Measurements from ENCODE around the gene LY6G6C.
"Not testable (repeated sequence)": the region's sequence is repeated elsewhere in the genome, so short reads cannot be mapped to it uniquely, and the experiment has no call there.

LY6G6C gene

DNA sequence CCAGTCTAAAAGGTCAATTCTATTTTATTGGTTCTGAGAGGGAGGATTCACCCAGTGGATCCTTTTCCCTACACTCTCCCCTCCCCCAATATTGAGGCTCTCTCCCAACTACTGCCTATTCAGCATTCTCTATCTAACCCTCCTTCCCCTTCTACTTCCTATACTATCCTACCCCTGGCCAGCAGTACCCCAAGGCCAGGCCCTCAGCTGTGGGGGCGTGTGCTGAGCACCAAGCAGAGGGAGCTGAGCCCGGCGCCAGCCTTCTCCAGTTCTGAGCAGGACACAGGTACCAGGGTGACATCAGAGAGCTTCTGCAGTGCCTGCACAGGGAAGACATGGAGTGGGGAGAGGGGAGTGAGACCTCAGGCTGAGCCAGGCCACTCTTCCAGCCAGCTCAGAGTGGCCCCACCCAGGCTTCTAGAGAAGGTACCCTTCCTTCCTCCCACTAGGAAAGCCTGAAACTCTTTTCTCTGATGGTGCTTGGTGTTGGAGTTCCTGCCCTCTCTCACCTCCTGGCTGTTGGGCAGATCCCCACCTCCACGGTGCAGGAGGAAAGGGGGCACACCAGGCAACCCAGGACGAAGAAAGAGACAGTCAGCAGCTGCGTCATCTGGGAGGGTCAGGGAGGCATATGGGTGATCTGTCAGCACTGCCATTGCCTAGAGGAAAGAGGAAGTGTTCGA lies 5.6 kb upstream of the LY6G6C start:
- no peak for DNase-seq (ENCODE audit: low spot score)

DNA sequence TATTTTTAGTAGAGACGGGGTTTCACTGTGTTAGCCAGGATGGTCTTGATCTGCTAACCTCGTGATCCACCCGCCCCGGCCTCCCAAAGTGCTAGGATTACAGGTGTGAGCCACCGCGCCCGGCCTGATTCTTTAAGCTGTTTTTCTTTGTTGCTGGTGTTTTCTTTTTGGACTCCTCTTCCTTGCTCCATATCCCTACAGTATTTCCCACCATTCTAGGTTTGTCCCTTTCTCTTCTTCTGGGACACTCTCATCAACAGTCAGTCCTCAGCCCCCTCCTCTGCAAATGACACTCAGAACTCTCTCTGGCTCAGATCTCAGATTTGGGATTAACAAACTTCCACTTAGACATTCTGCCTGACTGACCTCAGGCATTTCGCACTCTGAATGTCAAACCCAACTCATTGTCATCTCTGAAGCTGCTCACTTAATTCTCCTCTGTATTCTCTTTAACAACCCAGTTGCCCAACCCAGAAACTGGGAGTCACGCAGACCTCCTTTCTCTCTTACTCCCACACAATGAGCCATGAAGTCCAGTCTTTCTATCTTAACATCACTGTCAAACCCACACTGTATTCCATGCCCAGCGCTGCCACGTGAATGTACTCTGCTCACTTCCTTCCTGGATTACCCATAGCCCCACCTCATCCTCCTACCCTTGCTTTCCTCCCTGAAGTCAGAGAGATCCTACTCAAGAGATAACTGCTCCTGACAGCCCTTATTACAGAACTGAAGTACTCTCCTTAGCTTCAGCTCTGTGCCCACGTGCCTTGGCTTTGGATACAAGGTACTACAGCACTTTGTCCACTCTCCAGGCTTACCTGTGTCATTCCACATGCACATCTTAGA lies 4.2 kb upstream of the LY6G6C start:
- no peak for DNase-seq (ENCODE audit: low spot score)

DNA sequence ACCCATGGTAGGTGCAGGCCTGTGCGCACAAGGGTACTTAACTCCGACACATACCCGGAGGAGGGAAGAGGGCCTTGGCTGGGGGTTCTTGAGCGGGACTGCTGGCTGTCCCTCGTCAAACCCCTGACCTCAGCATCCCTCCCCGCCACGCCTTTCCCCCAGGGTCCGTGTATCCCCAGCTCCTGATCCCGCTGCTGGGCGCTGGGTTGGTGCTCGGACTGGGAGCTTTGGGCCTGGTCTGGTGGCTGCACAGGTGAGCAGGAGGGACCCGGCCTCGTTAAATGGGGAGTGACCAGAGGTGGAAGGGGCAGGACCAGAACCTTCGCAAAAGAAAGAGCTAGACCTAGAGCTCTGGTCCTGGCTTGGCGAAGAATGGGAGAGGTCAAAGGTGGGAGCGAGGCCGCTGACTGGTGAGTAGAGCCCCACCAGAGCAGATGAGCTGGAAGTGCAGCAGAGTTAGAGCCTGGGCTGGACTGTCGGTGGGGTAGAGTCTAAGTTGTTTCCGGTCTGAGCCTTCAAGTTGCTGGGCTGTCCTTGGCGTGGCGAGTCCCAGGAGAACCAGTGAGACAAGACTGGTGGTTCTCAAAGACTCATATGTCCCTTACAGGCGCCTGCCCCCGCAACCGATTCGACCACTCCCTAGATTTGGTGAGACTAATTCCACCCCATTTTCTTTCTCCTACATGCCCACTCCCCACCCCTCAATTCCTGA lies 2.6 kb upstream of the LY6G6C start:
- no peak for DNase-seq (ENCODE audit: low spot score)

DNA sequence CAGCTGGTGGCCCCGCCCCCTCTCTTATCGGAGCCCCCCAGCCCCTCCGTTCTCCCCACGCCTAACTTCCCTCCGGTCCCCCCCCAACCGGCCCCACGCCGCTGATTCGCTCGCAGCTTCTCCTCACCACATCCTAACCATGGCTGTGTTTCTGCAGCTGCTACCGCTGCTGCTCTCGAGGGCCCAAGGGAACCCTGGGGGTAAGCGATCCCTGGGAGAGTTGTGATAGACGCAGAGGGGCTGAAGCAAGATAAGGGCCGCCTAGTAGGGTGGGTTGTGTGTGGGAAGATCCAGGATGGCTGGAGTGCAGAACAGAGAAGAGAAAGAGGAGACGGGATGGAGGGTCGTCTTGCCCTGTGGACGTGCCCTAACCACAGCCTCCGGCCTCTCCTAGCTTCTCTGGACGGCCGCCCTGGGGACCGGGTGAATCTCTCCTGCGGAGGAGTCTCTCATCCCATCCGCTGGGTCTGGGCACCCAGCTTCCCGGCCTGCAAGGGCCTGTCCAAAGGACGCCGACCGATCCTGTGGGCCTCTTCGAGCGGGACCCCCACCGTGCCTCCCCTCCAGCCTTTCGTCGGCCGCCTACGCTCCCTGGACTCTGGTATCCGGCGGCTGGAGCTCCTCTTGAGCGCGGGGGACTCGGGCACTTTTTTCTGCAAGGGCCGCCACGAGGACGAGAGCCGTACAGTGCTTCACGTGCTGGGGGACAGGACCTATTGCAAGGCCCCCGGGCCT lies 1.9 kb upstream of the LY6G6C start, which contains the start of gene MPIG6B:
TSS of gene MPIG6B (plus strand) at position 129 of the 735 bp plus-strand sequence. CDS start at position 140, 11 bp downstream.
- no peak for DNase-seq (ENCODE audit: low spot score)

GRCh38 chr6:31722173-31722572 lies 627 bp upstream of the LY6G6C start:
- DNase-seq (ENCODE audit: low spot score): no peak

GRCh38 chr6:31720196-31720770 lies 1.3 kb downstream of the LY6G6C start:
- no peak for DNase-seq (ENCODE audit: low spot score)

- no peak for DNase-seq (ENCODE audit: low spot score)
These were observed 2.5 kb downstream of the LY6G6C start for GRCh38 chr6:31719001-31719400.

- no peak for DNase-seq (ENCODE audit: low spot score)
These were observed 3.3 kb downstream of the LY6G6C start for GRCh38 chr6:31718265-31718664.

DNA sequence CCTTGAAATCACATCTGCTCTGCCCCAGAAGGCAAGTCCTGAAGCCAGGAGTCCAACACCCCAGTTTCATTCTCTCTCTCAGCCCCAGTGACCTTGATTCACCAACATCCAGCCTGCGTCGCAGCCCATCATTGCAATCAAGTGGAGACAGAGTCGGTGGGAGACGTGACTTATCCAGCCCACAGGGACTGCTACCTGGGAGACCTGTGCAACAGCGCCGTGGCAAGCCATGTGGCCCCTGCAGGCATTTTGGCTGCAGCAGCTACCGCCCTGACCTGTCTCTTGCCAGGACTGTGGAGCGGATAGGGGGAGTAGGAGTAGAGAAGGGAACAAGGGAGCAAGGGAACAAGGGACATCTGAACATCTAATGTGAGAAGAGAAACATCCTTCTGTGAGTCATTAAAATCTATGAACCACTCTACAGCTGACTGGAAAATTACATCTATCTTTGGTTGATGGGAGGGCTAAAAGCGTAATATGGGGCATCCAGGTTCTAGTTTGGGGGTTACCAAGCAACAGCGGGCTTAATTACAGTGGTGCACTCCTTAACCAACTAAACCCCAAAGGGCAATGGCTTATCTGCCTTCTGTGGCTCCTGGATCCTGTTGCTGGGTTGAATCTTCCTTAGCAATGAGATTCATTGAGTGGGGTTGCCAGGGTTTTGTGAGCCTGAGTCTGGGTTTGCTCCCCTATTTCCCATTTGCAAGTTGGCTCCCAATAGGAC lies 3.9 kb downstream of the LY6G6C start:
- no peak for DNase-seq (ENCODE audit: low spot score)

- no peak for DNase-seq (ENCODE audit: low spot score)
These were observed 6.3 kb downstream of the LY6G6C start, which contains the start of gene LY6G6D for GRCh38 chr6:31715022-31715958. TSS of gene LY6G6D (plus strand) at chr6:31715348. CDS start at chr6:31715356, 8 bp downstream.

DNA sequence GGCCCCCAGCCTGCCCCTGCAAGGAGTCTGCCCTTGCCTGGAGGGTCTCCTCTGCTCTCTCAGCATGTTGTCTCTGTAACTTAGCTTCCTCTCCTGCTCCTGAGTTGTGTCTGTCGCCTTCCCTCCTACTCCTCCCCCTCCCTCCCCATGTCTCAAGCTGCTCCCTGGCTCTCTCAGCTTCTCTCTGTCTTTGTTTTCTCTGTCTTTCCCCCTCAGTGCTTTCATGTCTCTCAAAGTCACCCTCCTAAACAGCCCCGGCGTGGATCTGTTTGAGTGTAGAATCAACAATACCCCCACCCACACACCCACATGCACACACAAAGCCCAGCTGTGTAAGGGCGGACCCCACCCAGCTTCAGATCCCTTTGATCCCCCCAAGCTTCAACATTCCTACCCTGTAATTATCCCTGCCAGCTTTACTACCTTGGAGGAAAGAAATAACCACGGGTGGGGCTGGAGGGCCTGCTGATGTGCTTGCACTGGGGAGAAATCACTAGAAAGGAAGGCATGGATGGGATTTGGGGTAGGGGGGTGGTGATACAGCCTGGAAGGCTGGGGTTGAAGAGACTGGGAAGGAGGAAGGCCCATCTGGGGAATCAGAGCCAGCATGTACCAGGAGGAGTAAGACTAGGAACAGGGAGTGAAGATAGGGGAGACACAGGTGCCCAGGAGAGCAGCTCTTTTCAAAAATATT lies 7.4 kb downstream of the LY6G6C start:
- DNase-seq (ENCODE audit: low spot score): no peak

DNA sequence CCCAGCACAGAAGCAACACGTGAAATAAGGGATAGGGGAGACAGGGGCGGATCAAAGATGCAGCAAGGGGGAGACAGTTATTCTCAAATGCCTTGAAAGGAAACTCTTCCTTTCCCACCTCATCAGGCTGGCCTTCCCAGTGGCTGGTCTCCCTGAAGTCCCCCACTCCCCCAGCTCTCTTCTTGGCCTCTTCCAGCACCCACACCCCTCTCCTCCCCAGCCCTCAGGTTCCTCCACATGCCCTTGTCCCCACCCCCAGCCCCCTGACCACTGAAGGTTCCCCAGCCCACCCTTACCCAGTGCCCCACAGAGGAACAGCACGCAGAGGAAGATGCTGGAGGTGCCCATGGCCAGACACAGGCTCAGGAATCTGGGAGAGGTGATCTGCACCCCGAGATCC lies 8.1 kb downstream of the LY6G6C start:
- DNase-seq (ENCODE audit: low spot score): no peak

DNA sequence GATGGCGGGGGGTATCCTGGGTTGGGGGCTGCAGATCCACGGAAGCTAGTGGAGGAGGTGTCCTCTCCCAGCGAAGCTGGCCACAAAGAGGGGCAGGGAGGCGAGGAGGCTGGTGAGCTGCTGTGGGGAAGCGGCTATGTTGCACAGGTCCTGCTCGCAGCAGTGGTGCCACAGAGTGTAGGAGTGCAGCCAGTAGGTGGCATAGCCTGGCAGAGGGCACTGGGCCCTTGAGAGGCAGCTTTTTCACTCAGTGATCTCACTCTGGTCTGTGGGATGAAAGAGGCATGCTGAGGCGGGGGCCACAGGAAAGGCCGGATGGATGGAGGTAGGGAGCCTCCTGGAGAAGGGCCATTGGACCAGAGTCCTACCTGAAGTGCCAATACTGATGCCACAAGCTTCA lies 9.2 kb downstream of the LY6G6C start:
- DNase-seq (ENCODE audit: low spot score): no peak

GRCh38 chr6:31711233-31711632 lies 10.3 kb downstream of the LY6G6C start:
- DNase-seq (ENCODE audit: low spot score): no peak

DNA sequence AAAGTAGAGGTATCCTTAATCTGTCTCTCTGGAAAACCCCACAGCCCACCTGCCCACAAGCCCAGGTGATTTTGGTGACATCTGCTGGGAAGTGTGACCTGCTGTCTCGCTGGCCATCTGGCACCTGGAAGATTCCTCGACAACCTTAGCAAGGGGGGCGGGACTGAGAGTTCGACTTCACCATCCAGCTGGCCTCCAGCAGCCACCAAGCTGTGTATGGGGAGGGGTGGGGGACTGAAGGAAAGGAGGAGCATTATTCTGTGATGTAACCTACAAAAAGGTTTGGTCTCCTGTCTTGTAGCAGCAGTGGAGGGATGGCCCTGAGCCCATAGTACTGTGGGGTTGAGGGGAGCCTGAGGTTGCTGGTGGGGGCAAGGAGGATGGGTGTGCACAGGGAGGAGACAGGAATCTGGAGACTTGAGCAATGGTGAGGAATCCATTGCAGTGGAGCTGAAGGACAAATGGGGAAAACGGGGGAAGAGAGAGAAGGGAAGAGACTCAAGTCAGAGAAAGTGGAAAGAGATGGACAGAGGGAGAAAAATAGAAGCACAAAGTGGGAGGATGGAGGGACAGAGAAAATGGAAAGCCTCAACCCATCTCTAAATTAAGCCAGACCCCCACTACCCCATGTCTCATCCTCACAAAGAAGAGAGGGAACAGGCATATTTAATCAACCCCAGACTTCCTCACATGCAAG lies 10.9 kb downstream of the LY6G6C start:
- DNase-seq (ENCODE audit: low spot score): no peak

DNA sequence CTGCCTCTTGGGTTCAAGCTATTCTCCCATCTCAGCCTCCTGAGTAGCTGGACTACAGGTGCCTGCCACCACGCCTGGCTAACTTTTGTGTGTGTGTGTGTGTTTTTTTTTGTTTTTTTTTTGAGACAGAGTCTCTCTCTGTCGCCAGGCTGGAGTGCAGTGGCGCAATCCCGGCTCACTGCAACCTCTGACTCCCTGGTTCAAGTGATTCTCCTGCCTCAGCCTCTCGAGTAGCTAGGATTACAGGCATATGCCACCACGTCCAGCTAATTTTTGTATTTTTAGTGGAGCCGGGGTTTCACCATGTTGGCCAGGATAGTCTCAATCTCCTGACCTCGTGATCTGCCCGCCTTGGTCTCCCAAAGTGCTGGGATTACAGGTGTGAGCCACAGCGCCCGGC lies 12.4 kb downstream of the LY6G6C start:
- DNase-seq (ENCODE audit: low spot score): not testable (repeated sequence)

- DNase-seq (ENCODE audit: low spot score): no peak
These were observed 13.3 kb downstream of the LY6G6C start for GRCh38 chr6:31708224-31708623.

DNA sequence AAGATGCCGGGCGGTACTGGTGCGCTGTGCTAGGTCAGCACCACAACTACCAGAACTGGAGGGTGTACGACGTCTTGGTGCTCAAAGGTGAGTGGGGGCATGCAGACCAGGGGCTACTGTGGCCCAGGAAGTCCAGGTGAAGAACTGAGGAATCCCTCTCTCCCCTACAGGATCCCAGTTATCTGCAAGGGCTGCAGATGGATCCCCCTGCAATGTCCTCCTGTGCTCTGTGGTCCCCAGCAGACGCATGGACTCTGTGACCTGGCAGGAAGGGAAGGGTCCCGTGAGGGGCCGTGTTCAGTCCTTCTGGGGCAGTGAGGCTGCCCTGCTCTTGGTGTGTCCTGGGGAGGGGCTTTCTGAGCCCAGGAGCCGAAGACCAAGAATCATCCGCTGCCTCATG lies 13.8 kb downstream of the LY6G6C start:
- DNase-seq (ENCODE audit: low spot score): no peak
